DOHH2 (cell line): Measurements from ENCODE around the gene HS6ST1.

ENCODE experiments used
- CTCF ChIP-seq: fragments of 200-600 bp; sonication (generic); IDR thresholded peaks from one replicate; pipeline ENCODE4 v1.5.1; 2014; ENCODE audit warnings: antibody characterized with exemption, mild to moderate bottlenecking, low read depth, low read length; ENCODE audit not compliant: poor library complexity, severe bottlenecking
- EZH2phosphoT487 ChIP-seq: fragments of 200-600 bp; sonication (generic); IDR thresholded peaks from 2 replicates; pipeline ENCODE4 v1.6.1; 2017; ENCODE audit warnings: borderline replicate concordance, mild to moderate bottlenecking, antibody characterized with exemption, low read length, moderate library complexity, mixed read lengths

DNA sequence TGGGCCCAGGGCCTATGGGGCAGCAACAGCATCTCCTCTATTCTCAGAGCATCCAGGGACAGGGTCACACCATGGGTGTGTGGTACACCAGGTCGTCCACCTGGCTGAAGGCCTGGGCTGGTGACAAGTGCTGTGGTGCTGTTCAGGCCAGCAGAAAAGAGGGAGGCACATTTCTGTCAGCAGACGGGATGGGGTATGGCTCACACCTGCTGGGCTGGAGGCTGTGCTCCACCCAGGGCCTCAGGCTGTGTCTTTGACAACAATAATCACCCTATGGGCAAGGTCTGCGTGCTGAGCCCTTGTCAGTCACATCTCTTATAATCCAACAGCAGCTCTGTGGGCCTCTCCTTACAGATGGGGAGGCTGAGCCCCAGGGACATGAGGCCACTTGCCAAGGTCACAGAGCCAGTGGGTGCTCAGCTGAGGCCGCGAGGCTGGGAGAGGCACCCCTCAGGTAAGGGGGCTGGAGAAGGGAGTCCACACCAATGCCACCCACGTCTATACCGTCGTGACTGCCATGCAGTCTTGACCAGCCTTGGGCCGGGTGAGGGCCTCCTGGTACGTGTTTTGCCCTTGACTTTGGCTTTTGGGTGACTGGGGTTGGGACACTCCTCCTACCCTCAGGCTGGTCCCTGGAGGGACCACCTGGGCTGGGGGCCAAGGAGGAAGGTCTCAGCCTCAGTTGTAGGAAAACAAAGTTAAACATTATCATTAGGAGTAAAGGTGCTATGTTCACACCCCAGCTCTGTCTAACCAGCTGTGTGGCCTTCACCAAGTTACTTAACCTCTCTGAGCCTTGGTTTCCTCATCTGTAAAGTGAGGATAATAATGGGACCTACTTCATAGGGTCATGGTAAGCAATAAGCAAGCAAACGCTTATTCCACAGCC, 5.6 kb upstream of the HS6ST1 start:
- no peak for TF ChIP-seq CTCF
- no peak for TF ChIP-seq EZH2phosphoT487
